GM18858 (cell line): Measurements from ENCODE around the gene NRCAM.
A peak's percentile ranks its signal among the peaks of the same experiment; 100 is the strongest.

Experiments used
- ATAC-seq: cut with Tn5 transposase; IDR thresholded peaks from one replicate; pipeline ENCODE4 v1.9.1; 2021; ENCODE audit not compliant: unreplicated experiment

NRCAM gene

GRCh38 chr7:108137040-108137439 is 319.2 kb downstream of the NRCAM start:
- ATAC-seq = no peak

DNA sequence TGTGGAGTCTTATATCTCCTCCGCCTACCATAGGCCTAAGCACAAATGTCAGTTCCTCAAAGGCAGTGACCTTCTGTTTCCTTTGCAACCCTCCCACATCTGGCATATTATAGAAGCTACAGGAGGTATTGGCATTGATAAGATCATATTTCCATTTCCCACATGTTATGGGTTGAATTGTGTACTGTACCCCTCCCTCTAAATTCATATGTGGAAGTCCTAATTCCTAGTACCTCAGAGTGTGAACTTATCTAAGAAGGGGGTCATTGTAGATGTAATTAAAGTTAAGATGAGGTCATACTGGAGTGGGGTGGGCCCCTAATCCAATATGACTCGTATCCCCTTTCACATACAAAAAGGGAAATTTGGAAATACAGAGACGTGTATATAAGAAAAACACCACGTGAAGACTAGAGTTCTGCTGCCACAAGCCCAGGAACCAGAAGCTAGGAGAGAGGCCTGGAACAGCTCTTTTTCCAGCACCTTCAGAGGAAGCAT is 320.0 kb downstream of the NRCAM start:
- peak; percentile 6 for ATAC-seq

- ATAC-seq = peak; percentile 96
Measured at GRCh38 chr7:108135446-108136190, 320.6 kb downstream of the NRCAM start.

- ATAC-seq = no peak
Measured at GRCh38 chr7:108134486-108134885, 321.8 kb downstream of the NRCAM start.

DNA sequence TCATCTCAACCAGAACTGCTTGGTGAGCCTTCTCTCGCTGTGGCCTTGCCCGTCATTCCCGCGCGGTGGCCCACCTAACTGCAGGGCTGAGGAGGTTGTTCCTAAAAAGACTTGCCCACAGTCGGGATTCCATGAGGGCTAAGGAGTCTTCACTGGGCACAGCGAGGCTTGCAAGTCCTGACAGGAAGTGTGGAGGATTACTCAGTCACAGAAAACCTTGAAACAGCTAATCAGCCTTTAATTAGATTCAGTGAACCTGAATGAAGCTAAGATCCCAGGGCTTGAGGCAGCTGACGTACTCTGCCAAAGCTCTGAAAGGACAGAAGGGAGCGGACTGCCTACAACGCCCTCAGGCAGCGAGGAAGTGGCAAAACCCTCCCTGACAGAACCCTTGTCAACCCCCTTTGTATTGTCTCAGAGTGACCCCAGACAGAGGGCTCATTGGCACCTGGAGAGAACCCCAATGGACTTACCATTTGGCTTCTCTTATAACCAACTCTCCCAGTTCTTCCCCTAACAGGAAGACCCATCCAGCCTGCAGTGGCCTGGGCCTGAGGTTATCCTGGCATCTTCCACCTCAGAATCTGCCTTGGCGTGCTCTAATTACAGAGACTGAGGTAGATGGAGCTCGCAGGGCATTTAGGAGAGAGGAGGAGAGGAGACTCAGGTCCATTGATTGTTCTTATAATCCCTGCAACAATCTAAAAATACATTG is 323.5 kb downstream of the NRCAM start:
- ATAC-seq = no peak

DNA sequence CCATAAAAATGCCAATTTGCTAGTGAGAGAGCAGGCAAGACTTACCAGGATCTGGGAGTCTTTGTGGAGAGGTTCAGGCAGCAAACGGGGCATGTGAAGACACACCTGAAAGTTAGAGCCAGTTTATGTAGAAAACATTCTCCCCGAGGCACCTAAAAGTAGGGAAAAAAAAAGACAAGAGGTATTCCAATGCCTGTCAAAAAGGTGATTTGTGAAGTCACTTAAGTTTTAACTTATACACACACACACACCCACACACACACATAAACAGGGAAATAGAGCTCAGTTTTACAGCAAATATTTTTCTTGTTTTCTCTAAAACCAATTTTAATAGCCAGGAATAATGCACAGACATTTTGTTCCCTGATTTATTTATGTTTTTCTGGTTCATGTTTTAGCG is 326.0 kb downstream of the NRCAM start, which contains the start of gene LAMB4:
TSS of gene LAMB4 (minus strand) at position 101 of the 400 bp plus-strand sequence. CDS start 7,197 bp downstream, outside the sequence.
- ATAC-seq = no peak

DNA sequence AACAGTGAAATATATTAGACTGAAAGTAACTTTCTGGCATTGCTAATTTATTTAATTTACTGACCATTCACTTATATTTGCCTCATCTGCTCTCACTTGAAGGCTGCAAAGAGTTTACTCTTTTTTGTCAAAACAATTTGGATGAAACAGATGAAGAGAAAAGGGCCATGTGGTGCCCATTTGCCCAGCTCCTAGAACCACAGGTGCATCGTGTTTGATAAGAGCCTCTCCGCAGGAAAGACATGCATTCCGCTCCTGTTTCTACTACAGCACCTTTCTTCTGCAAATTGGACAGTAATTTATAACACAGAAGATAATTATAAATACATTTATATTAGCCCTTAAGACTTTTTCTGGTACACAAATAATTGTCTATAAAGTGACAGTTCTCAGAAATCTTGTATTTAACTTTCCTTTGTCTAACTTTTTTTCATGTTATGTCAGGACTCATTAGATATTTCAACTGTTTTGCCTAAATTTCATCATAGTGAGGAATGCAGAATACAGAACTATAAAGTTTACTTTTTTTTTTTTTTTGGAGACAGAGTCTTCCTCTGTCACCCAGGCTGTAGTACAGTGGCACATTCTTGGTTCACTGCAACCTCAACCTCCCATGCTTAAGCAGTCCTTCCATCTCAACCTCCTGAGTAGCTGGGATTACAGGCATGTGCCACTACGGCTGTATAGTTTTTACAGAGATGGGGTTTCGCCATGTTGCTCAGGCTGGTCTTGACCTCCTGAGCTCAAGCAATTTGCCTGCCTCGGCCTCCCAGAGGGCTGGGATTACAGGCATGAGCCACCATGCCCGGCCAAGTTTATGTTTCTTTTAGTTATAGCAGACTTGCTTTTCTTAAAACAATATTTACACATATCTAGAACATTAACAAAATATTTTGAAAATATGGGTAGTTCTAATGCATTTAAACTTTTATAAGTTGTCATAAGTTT is 326.9 kb downstream of the NRCAM start:
- no peak for ATAC-seq

GRCh38 chr7:108128514-108128913 is 327.7 kb downstream of the NRCAM start:
- ATAC-seq = no peak

DNA sequence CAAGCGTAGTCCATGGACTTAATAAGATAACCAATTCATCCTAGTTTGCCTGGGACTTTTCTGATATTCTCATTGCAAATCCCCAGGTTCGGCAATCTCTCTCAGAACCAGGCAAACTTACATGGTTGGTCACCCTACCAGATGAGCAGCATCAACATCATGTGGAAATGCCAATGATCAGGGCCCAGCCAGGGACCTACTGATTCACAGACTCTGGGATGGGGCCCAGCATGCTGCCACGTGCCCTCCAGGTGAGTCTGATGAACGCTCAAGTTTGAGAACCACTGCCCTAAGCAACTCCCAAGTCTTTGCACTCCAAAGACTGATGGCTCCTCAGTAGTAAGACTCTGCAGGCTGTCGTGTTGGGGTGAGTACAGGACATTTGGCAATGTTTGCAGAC is 328.8 kb downstream of the NRCAM start:
- no peak for ATAC-seq

DNA sequence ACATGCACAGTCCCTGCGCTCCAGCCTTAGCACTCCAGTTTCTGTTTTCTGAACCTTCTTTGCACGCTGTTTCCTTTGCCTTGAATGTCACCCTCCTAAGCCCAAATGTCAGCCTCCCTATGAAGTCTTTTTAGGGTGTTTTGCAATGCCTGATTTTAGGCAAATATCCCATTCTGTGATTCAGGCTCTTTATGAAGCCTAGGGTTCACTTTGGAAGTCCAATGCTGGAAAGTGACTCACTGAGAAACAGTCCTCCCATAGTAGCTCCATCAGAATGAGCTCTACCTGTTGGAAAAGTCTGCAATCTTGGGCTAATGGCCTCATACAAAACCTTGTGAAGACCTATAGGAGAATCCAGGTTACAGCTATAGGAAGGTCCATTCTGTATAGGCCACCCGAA is 331.4 kb downstream of the NRCAM start:
- no peak for ATAC-seq

DNA sequence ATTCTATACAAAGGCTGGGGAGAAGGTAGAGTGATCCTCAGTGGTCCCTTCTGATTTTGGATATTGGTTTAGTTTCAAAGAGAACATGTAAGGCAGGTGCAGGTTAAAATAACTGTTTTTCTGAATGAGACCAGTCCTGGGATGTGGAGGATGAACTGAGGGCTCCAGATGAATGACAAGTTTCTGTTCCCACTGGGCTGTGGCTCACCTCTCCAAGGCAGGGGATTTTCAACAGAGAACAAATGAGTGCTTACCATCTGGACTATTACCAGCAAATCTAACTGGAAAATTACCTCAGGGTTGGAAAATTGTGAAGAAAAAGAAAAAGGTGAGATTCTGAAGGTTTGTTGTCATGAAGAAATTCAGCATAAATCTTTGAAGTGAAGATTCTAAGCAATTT is 334.1 kb downstream of the NRCAM start:
- ATAC-seq = no peak

- ATAC-seq = no peak
Measured at GRCh38 chr7:108120933-108121332, 335.3 kb downstream of the NRCAM start.

- peak; percentile 55 for ATAC-seq
Measured at GRCh38 chr7:108120196-108120595, 336.0 kb downstream of the NRCAM start.

DNA sequence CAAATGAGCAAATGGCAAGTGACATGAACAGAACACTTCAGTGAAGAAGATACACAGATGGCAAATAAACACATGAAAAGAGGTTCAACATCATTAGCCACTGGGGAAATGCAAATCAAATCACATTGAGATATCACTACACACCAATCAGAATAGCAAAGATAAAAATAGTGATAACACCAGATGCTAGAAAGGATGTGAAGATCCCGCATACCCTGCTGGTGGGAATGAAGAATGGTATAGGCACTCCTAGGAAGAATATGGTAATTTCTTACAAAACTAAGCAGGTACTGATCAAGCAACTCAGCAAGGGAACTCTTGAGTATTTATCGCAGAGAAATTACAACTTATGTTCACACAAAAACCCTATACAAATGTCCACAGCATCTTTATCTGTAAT is 337.3 kb downstream of the NRCAM start:
- no peak for ATAC-seq

GRCh38 chr7:108114117-108114841 is 342.0 kb downstream of the NRCAM start:
- peak; percentile 75 for ATAC-seq

DNA sequence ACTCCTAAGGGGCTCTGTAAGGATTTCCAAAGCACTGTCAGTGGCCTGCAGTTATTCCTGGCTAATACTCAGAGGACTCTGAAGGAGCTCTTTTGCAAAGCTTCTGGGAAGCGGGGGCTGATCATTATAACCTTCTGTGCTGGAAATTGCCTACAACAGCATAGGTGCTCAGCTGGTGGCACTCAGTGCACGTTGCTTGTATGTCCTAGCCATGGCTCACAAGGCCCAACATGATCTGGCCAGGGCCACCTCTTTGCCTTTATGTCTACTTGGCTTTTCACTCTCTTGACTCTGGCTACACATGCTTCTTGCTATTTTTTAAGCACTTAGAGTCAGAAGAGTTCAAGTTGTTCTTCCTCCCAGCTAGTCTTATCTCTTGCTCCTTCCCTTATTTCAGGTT is 343.6 kb downstream of the NRCAM start:
- no peak for ATAC-seq

DNA sequence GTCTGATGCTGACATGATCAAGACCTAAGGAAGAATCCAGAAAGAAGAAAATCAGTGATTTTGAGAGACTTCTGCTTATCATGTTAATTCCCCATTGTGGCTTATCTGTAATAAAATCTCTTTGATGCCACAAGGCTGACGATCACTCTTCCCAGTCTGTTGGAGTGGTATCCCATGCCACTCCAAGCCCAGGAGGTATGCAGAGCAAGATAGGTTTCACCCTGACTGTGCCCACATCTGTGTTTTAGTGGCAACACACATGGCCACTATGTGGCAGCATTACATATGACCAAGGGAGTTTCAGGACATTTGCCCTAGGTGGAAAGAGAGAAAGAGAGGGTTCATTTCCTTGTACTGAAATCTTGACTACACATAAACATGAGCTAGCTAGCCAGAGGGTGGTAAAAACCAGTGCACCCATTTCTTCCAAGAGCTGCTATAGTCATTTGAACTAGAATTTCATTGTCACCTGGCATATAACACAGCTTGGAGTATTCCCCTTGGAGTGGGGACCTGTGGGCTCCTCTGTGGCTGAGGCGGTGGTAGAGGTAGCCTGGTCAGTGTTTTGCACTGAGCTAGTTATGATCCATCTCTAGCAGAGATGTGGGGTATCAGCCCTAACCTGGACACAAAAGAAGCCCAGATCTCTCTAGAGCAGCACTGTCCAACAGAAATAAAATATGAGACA is 346.9 kb downstream of the NRCAM start:
- peak; percentile 56 for ATAC-seq

- no peak for ATAC-seq
Measured at GRCh38 chr7:108108131-108108530, 348.1 kb downstream of the NRCAM start.

DNA sequence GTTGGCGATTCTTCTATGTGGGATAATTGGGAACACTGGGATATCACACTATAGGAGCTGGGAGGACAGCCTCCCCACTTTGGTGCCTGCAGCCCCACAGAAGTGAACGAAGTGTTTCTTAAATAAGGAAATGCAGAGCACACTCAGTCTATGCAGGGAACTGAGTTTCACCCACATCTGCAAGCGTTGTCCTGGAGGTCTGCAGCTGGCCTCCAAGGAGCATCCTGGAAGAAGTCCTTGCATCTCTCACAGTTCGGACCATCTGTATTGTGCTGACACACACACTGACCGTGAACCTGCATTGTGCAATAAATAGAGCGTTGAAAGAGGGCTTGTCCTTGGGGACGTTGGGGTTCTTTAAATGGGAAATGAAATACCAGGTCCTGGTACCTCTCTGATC is 351.9 kb downstream of the NRCAM start:
- no peak for ATAC-seq
